Pancreas (tissue), 10 donors: ENCODE results near the gene MMD2. TPM values are rescaled to one million over a fixed set of nuclear protein-coding genes. Genes with fewer than 3 reads are reported as not detected.

Experiments used
- ATAC-seq, 4 donors: fragments of 200-7000 bp; cut with Tn5 transposase; one replicate each; pipeline versions ENCODE4 v1.8.0 to v1.9.1; 2020; ENCODE audit warnings: mild to moderate bottlenecking in 4 of 4, moderate library complexity in 4 of 4
- DNase-seq, 6 donors: peaks; one replicate each; pipeline ENCODE4 v3.0.0-alpha.2; 2020
- FAIRE-seq: peaks from 2 replicates; lab custom pipeline; 2012; peaks lifted over from hg19 to GRCh38; lab: Jason Lieb, UNC
- H3K27ac ChIP-seq, 4 donors: fragments of 200-600 bp; sonication (generic); 1 replicate in 3 of 4; 2 replicates in 1 of 4; pipeline versions ENCODE4 v1.5.0 to v1.8.0; 2020
- H3K27me3 ChIP-seq, 4 donors: fragments of 200-600 bp; one replicate each; pipeline ENCODE4 v1.8.0; 2021
- H3K36me3 ChIP-seq, 3 donors: fragments of 200-600 bp; sonication (generic) in 1 of 3; one replicate each; pipeline versions ENCODE4 v1.5.0 to v1.8.0; 2020 to 2021
- H3K4me1 ChIP-seq, 3 donors: fragments of 200-600 bp; one replicate each; pipeline ENCODE4 v1.8.0; 2021
- H3K4me3 ChIP-seq, 4 donors: fragments of 200-600 bp; sonication (generic) in 2 of 4; one replicate each; pipeline versions ENCODE4 v1.5.0 to v1.8.0; 2020 to 2021
- H3K9me3 ChIP-seq, 4 donors: fragments of 200-600 bp; one replicate each; pipeline ENCODE4 v1.8.0; 2021
- CTCF ChIP-seq, 4 donors: fragments of 200-600 bp; sonication (generic) in 3 of 4; IDR thresholded peaks; one replicate each; pipeline versions ENCODE4 v1.5.0 to v1.8.0; 2021; ENCODE audit warnings: antibody characterized with exemption in 4 of 4
- WGBS, 2 donors: extraction: QIAGEN DNeasy Blood & Tissue Kit; methylation state at CpG; one replicate each; pipeline ENCODE4 v1.1.7; 2013; 5-methylcytosine and 5-hydroxymethylcytosine counted together
- intact Hi-C, 3 donors: fragments of 100-400 bp; cut with DNase I; formaldehyde crosslinking; loops; one replicate each; pipeline versions ENCODE4 v1.11.1 to v1.14.2; 2022
- polyA plus RNA-seq, 2 donors: library from polyadenylated mRNA; stranded (reverse); fragments of 200-250 nt; gene quantifications; one replicate each; pipeline ENCODE4 v1.2.3, GENCODE V29; 2013
- total RNA-seq, 6 donors: library from RNA; stranded (reverse); fragmentation: NEBNext Ultra II Directional in 4 of 6; extraction: Animal tissue kit (Norgen Biotek cat#: 25700) in 4 of 6; gene quantifications; one replicate each; pipeline versions ENCODE4 v1.2.1 to v1.2.4, GENCODE V29; 2021 to 2023
- donor health status: healthy with polysubstance abuse.
- donor health status: DM: no; HTN: no; CAD: no; lungs with moderate emphysema.
- donor health status: DM: no; HTN: no; CAD: no.
- donor health status: control.
- donor health status: control.
- donor health status: Bipolar disorder and iron deficiency.
- donor health status: DM: yes; HTN: yes; CAD: no.
- donor health status: DM: no; HTN: no; CAD: no.
- donor health status: DM: no; HTN: no; CAD: no.
- donor health status: DM: yes; HTN: yes; CAD: no.

The MMD2 gene
- total and polyA plus RNA-seq, 8 donors, result 0.05 TPM; not detected in 7

GRCh38 chr7:4919969-4920766 is 38.8 kb downstream of the MMD2 start:
- Histone ChIP-seq H3K27me3 (no peaks in the 10 kb centered on the region), H3K4me3 (no peak overlapping the region), H3K36me3 (no peaks in the 10 kb centered on the region), H3K4me1 (no peaks in the 10 kb centered on the region), H3K27ac (no peak overlapping the region), H3K9me3 (no peaks in the 10 kb centered on the region)
- ATAC-seq, result no peak
- 61 to 73% methylated on average over 19 of the region's 19 CpGs for WGBS, 2 donors
- DNase-seq, result no peak
- intact Hi-C loops, result no loop called here
- no peak for TF ChIP-seq CTCF (IDR thresholded peaks at IDR 0.05)
- FAIRE-seq, result no peak

DNA sequence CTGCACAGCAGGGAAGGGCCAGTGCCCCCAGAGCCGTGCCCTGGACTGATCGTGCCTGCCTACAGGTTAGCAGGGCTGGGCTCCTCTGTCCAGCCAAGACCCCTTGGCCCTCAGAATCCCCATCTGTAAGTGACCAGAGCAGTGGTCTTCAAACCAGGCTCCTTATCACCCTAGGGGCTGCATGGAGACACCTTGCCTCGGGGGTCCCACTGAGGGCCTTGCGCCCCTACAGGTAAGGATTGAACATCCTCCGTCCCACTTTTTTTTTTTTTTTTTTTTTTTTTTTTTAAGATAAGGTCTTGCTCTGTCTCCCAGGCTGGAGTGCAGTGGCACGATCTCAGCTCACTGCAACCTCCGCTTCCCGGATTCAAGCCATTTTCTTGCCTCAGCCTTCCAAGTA is 42.9 kb downstream of the MMD2 start:
- ATAC-seq (no peak), DNase-seq (no peak), FAIRE-seq (no peak)
- H3K4me3 ChIP-seq, result no peak overlapping the region
- intact Hi-C loops, result no loop called here
- H3K27me3 ChIP-seq, result no peaks in the 10 kb centered on the region
- H3K9me3 ChIP-seq, result no peaks in the 10 kb centered on the region
- H3K4me1 ChIP-seq, result no peaks in the 10 kb centered on the region
- no peak for TF ChIP-seq CTCF (IDR thresholded peaks at IDR 0.05)
- no peak overlapping the region for H3K27ac ChIP-seq
- 46 to 57% methylated on average over 8 of the region's 8 CpGs for WGBS, 2 donors
- H3K36me3 ChIP-seq, result no peaks in the 10 kb centered on the region

DNA sequence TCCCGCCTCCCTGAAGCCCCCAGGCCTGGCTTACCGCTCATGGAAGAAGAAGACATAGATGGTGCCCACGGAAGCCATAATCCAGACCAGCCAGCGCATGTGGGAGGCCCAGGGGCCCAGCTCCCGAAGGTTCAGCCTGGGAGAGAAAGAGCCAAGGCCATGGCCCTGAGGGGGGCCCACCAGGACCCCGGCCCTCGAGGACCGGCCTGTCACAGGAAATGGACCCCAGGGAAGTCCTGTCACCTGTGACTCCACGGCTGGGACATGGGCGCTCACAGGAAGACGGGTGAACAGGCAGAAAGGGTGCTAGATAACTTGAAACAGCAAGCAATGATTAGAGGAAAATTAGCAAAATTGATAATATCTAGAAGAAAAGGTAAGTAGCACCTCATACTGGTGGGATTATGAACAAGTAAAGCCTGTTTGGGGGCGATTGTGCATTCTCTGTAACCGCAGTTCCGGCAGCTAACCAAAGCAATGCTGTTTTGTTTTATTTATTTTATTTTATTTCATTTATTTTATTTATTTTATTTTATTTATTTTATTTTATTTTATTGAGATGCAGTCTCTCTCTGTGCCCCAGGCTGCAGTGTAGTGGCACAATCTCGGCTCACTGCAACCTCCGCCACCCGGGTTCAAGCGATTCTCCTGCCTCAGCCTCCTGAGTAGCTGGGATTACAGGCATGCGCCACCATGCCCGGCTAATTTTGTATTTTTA is 47.7 kb downstream of the MMD2 start:
- WGBS, 2 donors, result 80 to 85% methylated on average over 20 of the region's 20 CpGs
- FAIRE-seq (no peak), DNase-seq (no peak), ATAC-seq (no peak)
- no peak for TF ChIP-seq CTCF (IDR thresholded peaks at IDR 0.05)
- no peak overlapping the region for H3K27ac ChIP-seq
- no peaks in the 10 kb centered on the region for H3K36me3 ChIP-seq
- H3K4me1 ChIP-seq, result no peaks in the 10 kb centered on the region
- H3K9me3 ChIP-seq, result no peaks in the 10 kb centered on the region
- H3K4me3 ChIP-seq, result no peak overlapping the region
- H3K27me3 ChIP-seq, result no peaks in the 10 kb centered on the region
- intact Hi-C loops, result no loop called here

- Histone ChIP-seq H3K4me3 (no peak overlapping the region), H3K36me3 (no peaks in the 10 kb centered on the region), H3K4me1 (no peaks in the 10 kb centered on the region), H3K27ac (no peak overlapping the region), H3K27me3 (no peaks in the 10 kb centered on the region), H3K9me3 (no peaks in the 10 kb centered on the region)
- ATAC-seq, result no peak
- intact Hi-C loops, result no loop called here
- TF ChIP-seq CTCF (IDR thresholded peaks at IDR 0.05), result no peak
- no peak for DNase-seq
- FAIRE-seq, result no peak
- 73 to 74% methylated on average over 1 of the region's 1 CpG for WGBS, 2 donors
Measured at GRCh38 chr7:4906682-4907081, 52.3 kb downstream of the MMD2 start.

DNA sequence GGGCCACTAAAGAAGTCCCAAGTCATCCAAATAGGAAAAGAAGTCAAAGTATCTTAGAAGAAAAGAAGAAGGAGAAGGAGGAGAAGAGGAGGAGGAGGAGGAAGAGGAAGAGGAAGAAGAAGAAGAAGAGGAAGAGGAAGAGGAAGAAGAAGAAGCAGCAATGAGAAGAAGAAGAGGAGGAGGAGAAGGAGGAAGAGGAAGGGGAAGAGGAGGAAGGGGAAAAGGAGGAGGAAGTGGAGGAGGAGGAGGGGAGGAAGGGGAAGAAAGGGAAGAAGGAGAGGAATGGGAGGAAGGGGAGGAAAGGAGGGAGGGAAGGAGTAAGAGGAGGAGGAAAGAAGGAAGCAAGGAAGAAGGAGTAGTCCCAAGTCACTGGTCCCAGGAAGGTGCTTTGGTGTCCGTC is 53.8 kb downstream of the MMD2 start:
- intact Hi-C loops, result no loop called here
- WGBS, 2 donors, result 75 to 100% methylated on average over 1 of the region's 1 CpG
- no peaks in the 10 kb centered on the region for H3K4me1 ChIP-seq
- H3K9me3 ChIP-seq, result no peaks in the 10 kb centered on the region
- TF ChIP-seq CTCF (IDR thresholded peaks at IDR 0.05), result no peak
- H3K36me3 ChIP-seq, result no peaks in the 10 kb centered on the region
- H3K27me3 ChIP-seq, result no peaks in the 10 kb centered on the region
- H3K4me3 ChIP-seq, result no peak overlapping the region
- no peak for ATAC-seq
- no peak for FAIRE-seq
- no peak for DNase-seq
- H3K27ac ChIP-seq, result no peak overlapping the region
